Smooth muscle cell (in vitro differentiated cells): Measurements from ENCODE around the gene TMA16. TPM values are rescaled to one million over a fixed set of nuclear protein-coding genes. Genes with fewer than 3 reads are reported as not detected.

Source experiments
- DNase-seq: peaks from one replicate; lab custom pipeline; 2025; ENCODE audit not compliant: unreplicated experiment; lab: John Stamatoyannopoulos, UW
- H2AFZ ChIP-seq: fragments of 200-600 bp; sonication (generic); 2 replicates; pipeline ENCODE4 v1.6.0; 2016; ENCODE audit warnings: antibody characterized with exemption, low read depth, mild to moderate bottlenecking
- H3F3A ChIP-seq: fragments of 200-600 bp; sonication (generic); 2 replicates; pipeline ENCODE4 v1.6.0; 2017; ENCODE audit warnings: antibody characterized with exemption, low read depth
- H3K27ac ChIP-seq: fragments of 200-600 bp; sonication (generic); 2 replicates; pipeline ENCODE4 v1.5.1; 2016; ENCODE audit warnings: low read depth, mild to moderate bottlenecking
- H3K27me3 ChIP-seq: fragments of 200-600 bp; sonication (generic); 2 replicates; pipeline ENCODE4 v1.6.1; 2016; ENCODE audit warnings: low read depth, mild to moderate bottlenecking
- H3K36me3 ChIP-seq: fragments of 200-600 bp; sonication (generic); 2 replicates; pipeline ENCODE4 v1.5.1; 2016; ENCODE audit warnings: low read depth
- H3K4me1 ChIP-seq: fragments of 200-600 bp; sonication (generic); 2 replicates; pipeline ENCODE4 v1.5.1; 2016; ENCODE audit warnings: low read depth
- H3K4me2 ChIP-seq: fragments of 200-600 bp; sonication (generic); 2 replicates; pipeline ENCODE4 v1.6.0; 2016; ENCODE audit warnings: mild to moderate bottlenecking
- H3K4me3 ChIP-seq: fragments of 200-600 bp; sonication (generic); 2 replicates; pipeline ENCODE4 v1.5.1; 2016; ENCODE audit warnings: mild to moderate bottlenecking
- H3K79me2 ChIP-seq: fragments of 200-600 bp; sonication (generic); 2 replicates; pipeline ENCODE4 v1.6.0; 2016; ENCODE audit warnings: low read depth, mild to moderate bottlenecking
- H3K9ac ChIP-seq: fragments of 200-600 bp; sonication (generic); 2 replicates; pipeline ENCODE4 v1.6.0; 2016; ENCODE audit warnings: low read depth
- H3K9me3 ChIP-seq: fragments of 200-600 bp; sonication (generic); replicated peaks from 2 replicates; pipeline ENCODE4 v1.5.1; 2016; ENCODE audit warnings: low read depth
- H4K20me1 ChIP-seq: fragments of 200-600 bp; sonication (generic); 2 replicates; pipeline ENCODE4 v1.6.0; 2016; ENCODE audit warnings: low read depth
- WGBS: methylation state at CpG from one replicate; pipeline ENCODE4 v1.1.7; 2016; ENCODE audit warnings: low lambda C conversion rate; 5-methylcytosine and 5-hydroxymethylcytosine counted together
- polyA plus RNA-seq: library from polyadenylated mRNA; unstranded; fragments of >200 nt; fragmentation: Nextera tagmentation; extraction: Ambion mirVana; gene quantifications from 2 replicates; pipeline ENCODE4 v1.2.1, GENCODE V29; 2016
- total RNA-seq: library from RNA; depleted of rRNA; stranded (reverse); fragments of >200 nt; gene quantifications from 2 replicates; pipeline ENCODE4 v1.2.3, GENCODE V29; 2014
- TF ChIP-seq, protein P1 (sequence below): fragments of 200-600 bp; sonication (generic); IDR thresholded peaks from 2 replicates; pipeline ENCODE4 v1.5.1; 2017; ENCODE audit warnings: borderline replicate concordance, mild to moderate bottlenecking, antibody characterized with exemption; ENCODE audit not compliant: insufficient read depth, poor library complexity, severe bottlenecking

TMA16 gene
- total and polyA plus RNA-seq, 2 experiments from 2014 or later = 20.6 to 26.9 TPM

DNA sequence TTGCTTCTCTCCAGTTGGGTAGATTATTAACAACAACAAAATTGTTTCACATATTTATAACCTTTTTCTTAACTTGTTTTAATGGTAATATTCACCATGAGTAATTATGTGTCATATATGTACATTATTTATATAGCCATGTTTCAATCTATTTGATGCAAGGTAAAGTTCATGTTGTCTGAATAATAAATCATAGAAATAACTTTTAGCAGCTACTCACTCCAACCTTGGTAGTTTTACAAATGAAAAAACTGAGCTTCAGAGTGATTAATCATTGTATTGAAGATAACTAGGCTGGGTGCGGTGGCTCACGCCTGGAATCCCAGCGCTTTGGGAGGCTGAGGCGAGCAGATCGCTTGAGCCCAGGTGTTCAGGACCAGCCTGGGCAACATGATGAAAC, 46.0 kb downstream of the TMA16 start:
- Histone ChIP-seq H3K9me3 (no peaks in the 10 kb centered on the region), H3K79me2 (no peaks in the 10 kb centered on the region), H3K4me1 (no peaks in the 10 kb centered on the region), H3F3A (peaks cover 5% of the 10 kb centered on the region), H3K4me2 (no peak overlapping the region), H3K27me3 (no peaks in the 10 kb centered on the region), H3K4me3 (no peak overlapping the region), H3K27ac (peak overlapping the region; percentile 67), H3K9ac (no peak overlapping the region), H3K36me3 (no peaks in the 10 kb centered on the region), H4K20me1 (no peaks in the 10 kb centered on the region), H2AFZ (no peak overlapping the region)
- DNase-seq = no peak
- TF ChIP-seq, protein P1, sequence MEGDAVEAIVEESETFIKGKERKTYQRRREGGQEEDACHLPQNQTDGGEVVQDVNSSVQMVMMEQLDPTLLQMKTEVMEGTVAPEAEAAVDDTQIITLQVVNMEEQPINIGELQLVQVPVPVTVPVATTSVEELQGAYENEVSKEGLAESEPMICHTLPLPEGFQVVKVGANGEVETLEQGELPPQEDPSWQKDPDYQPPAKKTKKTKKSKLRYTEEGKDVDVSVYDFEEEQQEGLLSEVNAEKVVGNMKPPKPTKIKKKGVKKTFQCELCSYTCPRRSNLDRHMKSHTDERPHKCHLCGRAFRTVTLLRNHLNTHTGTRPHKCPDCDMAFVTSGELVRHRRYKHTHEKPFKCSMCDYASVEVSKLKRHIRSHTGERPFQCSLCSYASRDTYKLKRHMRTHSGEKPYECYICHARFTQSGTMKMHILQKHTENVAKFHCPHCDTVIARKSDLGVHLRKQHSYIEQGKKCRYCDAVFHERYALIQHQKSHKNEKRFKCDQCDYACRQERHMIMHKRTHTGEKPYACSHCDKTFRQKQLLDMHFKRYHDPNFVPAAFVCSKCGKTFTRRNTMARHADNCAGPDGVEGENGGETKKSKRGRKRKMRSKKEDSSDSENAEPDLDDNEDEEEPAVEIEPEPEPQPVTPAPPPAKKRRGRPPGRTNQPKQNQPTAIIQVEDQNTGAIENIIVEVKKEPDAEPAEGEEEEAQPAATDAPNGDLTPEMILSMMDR = no peak
- WGBS = 97% methylated on average over 5 of the region's 5 CpGs

DNA sequence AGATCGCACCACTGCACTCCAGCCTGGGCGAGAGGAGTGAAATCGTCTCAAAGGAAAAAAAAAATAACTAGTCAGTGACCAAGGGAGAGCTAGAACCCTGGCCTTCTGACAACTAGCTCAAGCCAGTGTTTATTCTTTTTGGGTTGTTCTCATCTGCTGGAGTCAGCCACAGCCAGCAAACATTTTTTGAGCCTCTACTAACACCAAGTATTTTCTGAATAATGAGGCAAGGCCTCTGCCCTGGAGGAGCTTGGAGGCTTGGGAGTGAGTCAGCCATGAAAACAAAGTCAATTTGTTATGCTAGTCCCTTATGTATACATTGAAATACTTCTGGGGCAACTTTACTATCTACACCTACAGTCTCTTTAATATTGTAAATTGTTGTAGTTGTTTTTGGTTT, 46.5 kb downstream of the TMA16 start:
- peak overlapping the region; percentile 67 for H3K27ac ChIP-seq
- WGBS = 80% methylated on average over 3 of the region's 3 CpGs
- H3K4me1 ChIP-seq = no peaks in the 10 kb centered on the region
- no peak overlapping the region for H2AFZ ChIP-seq
- H3K4me2 ChIP-seq = peak overlapping the region; percentile 11
- DNase-seq = no peak
- H3K9ac ChIP-seq = no peak overlapping the region
- H4K20me1 ChIP-seq = no peaks in the 10 kb centered on the region
- H3F3A ChIP-seq = peaks cover 5% of the 10 kb centered on the region
- H3K79me2 ChIP-seq = no peaks in the 10 kb centered on the region
- TF ChIP-seq, protein P1 = no peak
- H3K36me3 ChIP-seq = no peaks in the 10 kb centered on the region
- no peaks in the 10 kb centered on the region for H3K9me3 ChIP-seq
- H3K4me3 ChIP-seq = no peak overlapping the region
- H3K27me3 ChIP-seq = no peaks in the 10 kb centered on the region

DNA sequence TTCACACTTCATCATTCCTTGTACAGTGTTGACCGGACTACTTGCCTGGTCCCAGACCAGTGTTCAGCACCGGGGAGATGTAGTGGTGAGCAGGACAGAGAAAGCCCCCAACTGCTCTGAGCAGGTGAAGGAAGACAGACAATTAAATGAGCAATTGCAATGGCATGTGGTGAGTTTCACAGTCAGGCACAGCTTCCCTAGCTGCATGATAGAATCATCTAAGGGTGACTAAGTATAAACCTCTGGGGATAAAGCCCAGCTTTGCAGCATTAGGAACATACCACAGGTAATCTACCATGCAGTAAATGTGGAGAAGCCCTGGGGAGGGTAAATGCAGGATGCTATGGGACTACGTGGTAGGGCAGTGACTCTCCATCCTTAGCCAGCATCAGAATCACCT, 47.8 kb downstream of the TMA16 start:
- TF ChIP-seq, protein P1 = no peak
- H3K27ac ChIP-seq = peak overlapping the region; percentile 67
- 55% methylated on average over 3 of the region's 3 CpGs for WGBS

DNA sequence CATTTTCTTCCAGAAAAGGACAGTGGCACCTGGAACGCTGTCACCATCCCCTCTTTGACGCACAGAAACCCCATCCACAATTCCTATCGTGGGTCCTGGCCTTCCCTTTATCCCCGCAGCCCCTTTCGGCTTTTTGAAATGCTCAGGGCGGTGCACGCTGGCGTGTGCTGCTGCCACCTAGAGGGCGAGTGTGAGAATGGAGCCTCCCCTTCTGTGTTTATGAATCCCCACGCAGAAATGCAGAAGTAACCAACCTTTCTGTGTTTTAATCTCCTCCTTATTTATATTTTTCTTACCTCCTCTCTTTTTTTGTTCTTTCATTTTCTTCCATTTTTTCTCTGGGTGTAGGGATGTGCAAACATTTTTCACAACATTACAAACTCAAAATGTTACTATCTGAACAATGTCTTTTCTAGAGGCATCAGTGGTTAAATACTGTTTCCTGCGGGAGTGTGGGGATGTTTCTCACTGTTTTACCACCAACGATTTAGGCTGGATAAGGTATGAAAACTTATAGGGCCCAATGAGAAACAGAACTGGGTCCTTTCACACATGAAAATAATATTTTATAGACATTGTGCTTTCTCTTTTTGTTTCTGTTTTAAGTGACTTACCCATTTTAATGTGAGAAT, 50.0 kb downstream of the TMA16 start:
- peak; percentile 12 for DNase-seq
- H3K9me3 ChIP-seq = no peaks in the 10 kb centered on the region
- H3K4me2 ChIP-seq = peak overlapping the region; percentile 78
- WGBS = 10% methylated on average over 12 of the region's 12 CpGs
- H3K27me3 ChIP-seq = no peaks in the 10 kb centered on the region
- TF ChIP-seq, protein P1 = peak; percentile 91
- H3K27ac ChIP-seq = no peak overlapping the region
- no peaks in the 10 kb centered on the region for H3K36me3 ChIP-seq
- no peaks in the 10 kb centered on the region for H3K4me1 ChIP-seq
- H3F3A ChIP-seq = peaks cover 5% of the 10 kb centered on the region
- no peaks in the 10 kb centered on the region for H4K20me1 ChIP-seq
- no peak overlapping the region for H3K9ac ChIP-seq
- H2AFZ ChIP-seq = no peak overlapping the region
- H3K79me2 ChIP-seq = no peaks in the 10 kb centered on the region
- peak overlapping the region; percentile 35 for H3K4me3 ChIP-seq

More for the DNA sequence above, 47.8 kb downstream of the TMA16 start:
- Histone ChIP-seq H3K27me3 (no peaks in the 10 kb centered on the region), H3K4me2 (no peak overlapping the region), H3K4me3 (no peak overlapping the region), H3K9ac (no peak overlapping the region), H3K79me2 (no peaks in the 10 kb centered on the region), H3K9me3 (no peaks in the 10 kb centered on the region), H3K36me3 (no peaks in the 10 kb centered on the region), H4K20me1 (no peaks in the 10 kb centered on the region), H3F3A (peaks cover 5% of the 10 kb centered on the region), H3K4me1 (no peaks in the 10 kb centered on the region), H2AFZ (no peak overlapping the region)
- DNase-seq = no peak
